OCI-LY7 (cell line): ENCODE data around the gene MYLK. TPM values are rescaled to one million over a fixed set of nuclear protein-coding genes. Genes with fewer than 3 reads are reported as not detected.

Experiments used
- BruUV-seq: library from RNA; stranded (reverse); fragments of 400-500 nt; replicated peaks from 2 replicates; lab custom pipeline; 2021; lab: Mats Ljungman, UMichigan
- CTCF ChIA-PET: fragments of 300-600 bp; sonication (Branson Sonifier 250); formaldehyde crosslinking; loops from one replicate; lab custom pipeline; 2022; ENCODE audit warnings: antibody characterized with exemption; ENCODE audit not compliant: unreplicated experiment; lab: Charles Lee
- POLR2A ChIA-PET: fragments of 300-600 bp; sonication (Branson Sonifier 250); formaldehyde crosslinking; loops from one replicate; lab custom pipeline; 2022; ENCODE audit warnings: antibody characterized with exemption; lab: Charles Lee
- DNase-seq: peaks from one replicate; pipeline ENCODE4 v3.0.0-alpha.2; 2015; ENCODE audit warnings: low spot score
- H2AFZ ChIP-seq: fragments of 200-600 bp; sonication (generic), shearing (Covaris generic); 2 replicates; pipeline ENCODE4 v1.6.1; 2014; ENCODE audit warnings: mild to moderate bottlenecking, antibody characterized with exemption, low read length, moderate library complexity
- H3K27ac ChIP-seq: fragments of 200-600 bp; sonication (generic); 2 replicates; pipeline ENCODE4 v1.5.1; 2014; ENCODE audit warnings: mixed run types, low read depth, mild to moderate bottlenecking, moderate library complexity, low read length, inconsistent platforms; ENCODE audit not compliant: poor library complexity, severe bottlenecking
- H3K36me3 ChIP-seq: fragments of 200-600 bp; sonication (generic); 2 replicates; pipeline ENCODE4 v1.6.1; 2014; ENCODE audit warnings: mild to moderate bottlenecking, antibody characterized with exemption, low read length, moderate library complexity, mixed read lengths; ENCODE audit not compliant: insufficient read depth
- H3K4me1 ChIP-seq: fragments of 200-600 bp; sonication (generic); 2 replicates; pipeline ENCODE4 v1.5.1; 2014; ENCODE audit warnings: mild to moderate bottlenecking, low read length; ENCODE audit not compliant: insufficient read depth, poor library complexity, severe bottlenecking
- H3K4me2 ChIP-seq: fragments of 200-600 bp; sonication (generic); 2 replicates; pipeline ENCODE4 v1.6.1; 2014; ENCODE audit warnings: mild to moderate bottlenecking, low read length
- H3K4me3 ChIP-seq: fragments of 200-600 bp; sonication (generic); 2 replicates; pipeline ENCODE4 v1.5.1; 2014; ENCODE audit warnings: mild to moderate bottlenecking, low read depth, low read length; ENCODE audit not compliant: poor library complexity, severe bottlenecking
- H3K79me2 ChIP-seq: fragments of 200-600 bp; sonication (generic); 2 replicates; pipeline ENCODE4 v1.6.1; 2016; ENCODE audit warnings: low read depth, mild to moderate bottlenecking, low read length, moderate library complexity, mixed read lengths; ENCODE audit not compliant: insufficient read depth
- H3K9me2 ChIP-seq: fragments of 200-600 bp; sonication (generic); 2 replicates; pipeline ENCODE4 v1.6.1; 2016; ENCODE audit warnings: mild to moderate bottlenecking, low read length, mixed read lengths; ENCODE audit not compliant: insufficient read depth
- H3K9me3 ChIP-seq: fragments of 200-600 bp; sonication (generic); 2 replicates; pipeline ENCODE4 v1.6.1; 2014; ENCODE audit warnings: mild to moderate bottlenecking, mixed run types, low read length, mixed read lengths
- H4K20me1 ChIP-seq: fragments of 200-600 bp; sonication (generic); 2 replicates; pipeline ENCODE4 v1.6.1; 2014; ENCODE audit warnings: mild to moderate bottlenecking, antibody characterized with exemption, low read length, moderate library complexity, mixed read lengths; ENCODE audit not compliant: insufficient read depth
- EZH2phosphoT487 ChIP-seq: fragments of 200-600 bp; sonication (generic); IDR thresholded peaks from 2 replicates; pipeline ENCODE4 v1.6.1; 2018; ENCODE audit warnings: low read depth, borderline replicate concordance, mild to moderate bottlenecking, mixed run types, antibody characterized with exemption, low read length, moderate library complexity, mixed read lengths
- intact Hi-C: fragments of 100-400 bp; cut with micrococcal nuclease; formaldehyde crosslinking; loops from one replicate; pipeline ENCODE4 v1.10.0; 2022; ENCODE audit not compliant: unreplicated experiment
- total RNA-seq, 2 experiments: library from RNA; depleted of rRNA in 1 of 2; stranded (reverse); fragments of >200 nt in 1 of 2; shearing (Covaris generic) in 1 of 2; gene quantifications; 2 replicates each; pipeline ENCODE4 v1.2.3, GENCODE V29; 2014 to 2022
- TF ChIP-seq, protein P1 (sequence below): fragments of 200-600 bp; sonication (generic); conservative IDR thresholded peaks from 2 replicates; pipeline ENCODE4 v1.5.1; 2014; ENCODE audit warnings: mild to moderate bottlenecking, antibody characterized with exemption, low read length, moderate library complexity, mixed read lengths

Gene MYLK
- total RNA-seq, 2 experiments from 2014 or later = not detected

DNA sequence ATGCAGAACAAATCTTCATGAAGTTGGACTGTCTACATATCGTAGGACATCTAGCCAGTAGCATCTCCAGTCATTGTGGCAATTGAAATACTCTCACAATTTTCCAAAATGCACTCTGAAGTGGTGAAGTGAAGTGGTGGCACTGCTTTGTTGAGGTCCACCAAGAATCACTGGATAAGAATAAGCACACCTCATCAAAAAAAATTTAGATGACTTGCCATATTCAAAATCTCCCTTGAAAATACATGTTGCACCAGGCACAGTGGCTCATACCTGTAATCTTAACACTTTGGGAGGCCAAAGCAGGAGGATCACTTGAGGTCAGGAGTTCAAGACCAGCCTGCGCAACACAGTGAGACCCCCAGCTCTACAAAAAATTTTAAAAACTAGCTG, 312.2 kb downstream of the MYLK start:
- H3K4me3 ChIP-seq = no peak overlapping the region
- peaks cover 10% of the 10 kb centered on the region for H3K4me1 ChIP-seq
- H3K36me3 ChIP-seq = no peaks in the 10 kb centered on the region
- H3K9me2 ChIP-seq = no peaks in the 10 kb centered on the region
- no peak overlapping the region for H3K4me2 ChIP-seq
- intact Hi-C loops = no loop called here
- H3K9me3 ChIP-seq = no peaks in the 10 kb centered on the region
- CTCF ChIA-PET = no interaction called here
- H3K27ac ChIP-seq = no peak overlapping the region
- TF ChIP-seq, protein P1, sequence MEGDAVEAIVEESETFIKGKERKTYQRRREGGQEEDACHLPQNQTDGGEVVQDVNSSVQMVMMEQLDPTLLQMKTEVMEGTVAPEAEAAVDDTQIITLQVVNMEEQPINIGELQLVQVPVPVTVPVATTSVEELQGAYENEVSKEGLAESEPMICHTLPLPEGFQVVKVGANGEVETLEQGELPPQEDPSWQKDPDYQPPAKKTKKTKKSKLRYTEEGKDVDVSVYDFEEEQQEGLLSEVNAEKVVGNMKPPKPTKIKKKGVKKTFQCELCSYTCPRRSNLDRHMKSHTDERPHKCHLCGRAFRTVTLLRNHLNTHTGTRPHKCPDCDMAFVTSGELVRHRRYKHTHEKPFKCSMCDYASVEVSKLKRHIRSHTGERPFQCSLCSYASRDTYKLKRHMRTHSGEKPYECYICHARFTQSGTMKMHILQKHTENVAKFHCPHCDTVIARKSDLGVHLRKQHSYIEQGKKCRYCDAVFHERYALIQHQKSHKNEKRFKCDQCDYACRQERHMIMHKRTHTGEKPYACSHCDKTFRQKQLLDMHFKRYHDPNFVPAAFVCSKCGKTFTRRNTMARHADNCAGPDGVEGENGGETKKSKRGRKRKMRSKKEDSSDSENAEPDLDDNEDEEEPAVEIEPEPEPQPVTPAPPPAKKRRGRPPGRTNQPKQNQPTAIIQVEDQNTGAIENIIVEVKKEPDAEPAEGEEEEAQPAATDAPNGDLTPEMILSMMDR = no peak
- TF ChIP-seq EZH2phosphoT487 = no peak
- H3K79me2 ChIP-seq = no peaks in the 10 kb centered on the region
- no TSS peak for BruUV-seq
- H2AFZ ChIP-seq = no peak overlapping the region
- POLR2A ChIA-PET = interaction anchor here (0.8 to 2.4 kb wide), 4 partner anchors 12 to 94 kb away, joined by 3 to 11 read pairs (median 3); partner anchors contain the start of gene HACD2
- DNase-seq = no peak
- no peaks in the 10 kb centered on the region for H4K20me1 ChIP-seq

- Histone ChIP-seq H3K36me3 (no peaks in the 10 kb centered on the region), H3K4me1 (peaks cover 6% of the 10 kb centered on the region), H3K79me2 (no peaks in the 10 kb centered on the region), H3K9me2 (no peaks in the 10 kb centered on the region), H3K27ac (no peak overlapping the region), H3K4me3 (no peak overlapping the region), H3K4me2 (no peak overlapping the region), H4K20me1 (no peaks in the 10 kb centered on the region), H3K9me3 (no peaks in the 10 kb centered on the region), H2AFZ (no peak overlapping the region)
- no TSS peak for BruUV-seq
- DNase-seq = no peak
- TF ChIP-seq, protein P1 = no peak
- TF ChIP-seq EZH2phosphoT487 = no peak
- POLR2A ChIA-PET = interaction anchor here (0.8 to 2.4 kb wide), 3 partner anchors 12 to 94 kb away, joined by 3 to 11 read pairs (median 3); partner anchors contain the start of gene HACD2
- CTCF ChIA-PET = interaction anchor here (0.6 kb wide), 1 partner anchor 520 kb away, joined by 3 read pairs; no protein-coding TSS in a partner anchor
- intact Hi-C loops = no loop called here
These were observed 312.7 kb downstream of the MYLK start for GRCh38 chr3:123571264-123571972.

DNA sequence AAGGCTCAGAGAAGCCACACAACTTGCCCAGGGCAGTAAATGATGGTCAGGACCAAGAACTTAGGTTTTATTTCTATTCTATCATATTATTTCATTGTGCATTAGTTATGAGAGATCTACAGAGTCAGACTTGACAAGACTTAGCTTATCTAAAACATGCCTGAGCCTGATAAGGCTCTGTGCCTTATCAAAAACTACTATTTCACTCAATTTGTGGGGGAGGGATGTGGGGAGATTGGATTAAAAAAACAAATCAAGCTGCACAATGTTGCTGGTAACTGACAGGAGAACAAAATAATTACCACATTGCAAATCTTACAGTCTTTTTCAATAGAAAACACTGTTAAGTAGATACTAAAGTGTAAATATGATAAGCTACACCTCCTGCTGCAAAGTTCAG, 315.3 kb downstream of the MYLK start:
- no peaks in the 10 kb centered on the region for H3K36me3 ChIP-seq
- intact Hi-C loops = no loop called here
- no TSS peak for BruUV-seq
- H3K4me3 ChIP-seq = no peak overlapping the region
- POLR2A ChIA-PET = interaction anchor here (0.6 to 1.0 kb wide), 3 partner anchors 34 to 750 kb away, joined by 3 to 4 read pairs (median 4); no protein-coding TSS in a partner anchor
- no peaks in the 10 kb centered on the region for H3K79me2 ChIP-seq
- H4K20me1 ChIP-seq = no peaks in the 10 kb centered on the region
- no peaks in the 10 kb centered on the region for H3K9me3 ChIP-seq
- TF ChIP-seq EZH2phosphoT487 = no peak
- TF ChIP-seq, protein P1 = no peak
- H2AFZ ChIP-seq = no peak overlapping the region
- no peaks in the 10 kb centered on the region for H3K4me1 ChIP-seq
- CTCF ChIA-PET = no interaction called here
- H3K4me2 ChIP-seq = no peak overlapping the region
- no peak overlapping the region for H3K27ac ChIP-seq
- no peaks in the 10 kb centered on the region for H3K9me2 ChIP-seq
- DNase-seq = no peak
